Gastroesophageal sphincter (tissue), 3 donors: ENCODE measurements around the gene LMF1.

Experiments
- EP300 ChIP-seq: sonication (generic); formaldehyde crosslinking; IDR thresholded peaks from one replicate; pipeline ENCODE4 v1.6.1; 2017; ENCODE audit warnings: antibody characterized with exemption, mild to moderate bottlenecking
- POLR2A ChIP-seq, 2 donors: fragments of 450-650 bp; IDR thresholded peaks; one replicate each; pipeline ENCODE4 v1.6.1; 2017; ENCODE audit warnings: antibody characterized with exemption in 2 of 2, mild to moderate bottlenecking in 2 of 2, moderate library complexity in 1 of 2
- POLR2AphosphoS5 ChIP-seq: sonication (generic); formaldehyde crosslinking; IDR thresholded peaks from one replicate; pipeline ENCODE4 v1.6.1; 2017; ENCODE audit warnings: antibody characterized with exemption
- TF ChIP-seq, protein P1 (sequence below), 4 experiments: fragments of 200-600 bp in 2 of 4; fragments of 450-650 bp in 2 of 4; sonication (generic) in 1 of 4; IDR thresholded peaks; one replicate each; pipeline ENCODE4 v1.5.1; 2017 to 2019; ENCODE audit warnings: antibody characterized with exemption in 4 of 4, mild to moderate bottlenecking in 2 of 4, moderate library complexity in 2 of 4

DNA sequence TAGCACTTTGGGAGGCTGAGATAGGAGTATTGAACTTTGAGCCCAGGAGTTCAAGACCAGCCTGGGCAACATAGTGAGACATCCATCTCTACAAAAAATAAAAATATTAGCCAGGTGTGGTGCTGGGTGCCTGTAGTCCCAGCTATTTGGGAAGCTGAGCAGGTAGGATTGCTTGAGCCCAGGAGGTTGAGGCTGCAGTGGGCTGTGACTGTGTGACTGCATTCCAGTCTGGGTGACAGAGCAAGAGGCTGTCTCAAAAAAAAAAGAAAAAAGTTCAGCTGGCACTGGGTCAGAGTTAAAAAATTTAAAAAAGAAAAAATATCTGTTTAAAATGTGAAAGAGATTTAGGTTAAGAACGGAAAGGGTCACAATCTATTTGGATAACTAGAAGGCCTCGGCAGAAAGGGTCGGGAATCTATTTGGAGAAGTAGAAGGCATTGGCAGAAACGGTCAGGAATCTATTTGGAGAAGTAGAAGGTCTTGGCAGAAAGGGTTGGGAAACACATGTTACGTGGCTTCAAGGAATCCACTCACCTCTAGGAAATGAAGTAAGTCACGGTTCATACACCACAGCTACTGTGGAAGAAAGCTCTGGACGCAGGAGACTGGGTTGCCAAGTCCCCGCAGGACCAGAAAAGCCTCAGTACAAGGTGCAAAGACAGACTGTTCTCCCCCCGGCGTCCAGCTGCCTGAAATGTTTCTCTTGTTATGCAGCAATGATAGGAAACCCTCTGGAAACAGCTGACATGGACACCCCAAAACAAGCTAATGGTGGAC lies 25.3 kb downstream of the LMF1 start:
- TF ChIP-seq EP300 (no peak), POLR2A (IDR thresholded peaks at IDR 0.05) (no peak), POLR2AphosphoS5 (no peak)
- TF ChIP-seq, protein P1, sequence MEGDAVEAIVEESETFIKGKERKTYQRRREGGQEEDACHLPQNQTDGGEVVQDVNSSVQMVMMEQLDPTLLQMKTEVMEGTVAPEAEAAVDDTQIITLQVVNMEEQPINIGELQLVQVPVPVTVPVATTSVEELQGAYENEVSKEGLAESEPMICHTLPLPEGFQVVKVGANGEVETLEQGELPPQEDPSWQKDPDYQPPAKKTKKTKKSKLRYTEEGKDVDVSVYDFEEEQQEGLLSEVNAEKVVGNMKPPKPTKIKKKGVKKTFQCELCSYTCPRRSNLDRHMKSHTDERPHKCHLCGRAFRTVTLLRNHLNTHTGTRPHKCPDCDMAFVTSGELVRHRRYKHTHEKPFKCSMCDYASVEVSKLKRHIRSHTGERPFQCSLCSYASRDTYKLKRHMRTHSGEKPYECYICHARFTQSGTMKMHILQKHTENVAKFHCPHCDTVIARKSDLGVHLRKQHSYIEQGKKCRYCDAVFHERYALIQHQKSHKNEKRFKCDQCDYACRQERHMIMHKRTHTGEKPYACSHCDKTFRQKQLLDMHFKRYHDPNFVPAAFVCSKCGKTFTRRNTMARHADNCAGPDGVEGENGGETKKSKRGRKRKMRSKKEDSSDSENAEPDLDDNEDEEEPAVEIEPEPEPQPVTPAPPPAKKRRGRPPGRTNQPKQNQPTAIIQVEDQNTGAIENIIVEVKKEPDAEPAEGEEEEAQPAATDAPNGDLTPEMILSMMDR (IDR thresholded peaks at IDR 0.05) = no peak
